Activated CD4-positive, alpha-beta T cell treated with anti-CD3 and anti-CD28 coated beads, Interleukin-2, amount 50 U/mL, for 24 hours (primary cell): Measurements from ENCODE around the gene ILKAP.
"Not testable (repeated sequence)": the region's sequence is repeated elsewhere in the genome, so short reads cannot be mapped to it uniquely, and the experiment has no call there.

Experiments used
- DNase-seq, 2 donors: peaks; one replicate each; pipeline ENCODE4 v3.0.0-alpha.2; 2020; ENCODE audit warnings: low read depth in 1 of 2, low spot score in 1 of 2

The ILKAP gene

GRCh38 chr2:238202326-238203093, 985 bp downstream of the ILKAP start:
- DNase-seq, result no peak

DNA sequence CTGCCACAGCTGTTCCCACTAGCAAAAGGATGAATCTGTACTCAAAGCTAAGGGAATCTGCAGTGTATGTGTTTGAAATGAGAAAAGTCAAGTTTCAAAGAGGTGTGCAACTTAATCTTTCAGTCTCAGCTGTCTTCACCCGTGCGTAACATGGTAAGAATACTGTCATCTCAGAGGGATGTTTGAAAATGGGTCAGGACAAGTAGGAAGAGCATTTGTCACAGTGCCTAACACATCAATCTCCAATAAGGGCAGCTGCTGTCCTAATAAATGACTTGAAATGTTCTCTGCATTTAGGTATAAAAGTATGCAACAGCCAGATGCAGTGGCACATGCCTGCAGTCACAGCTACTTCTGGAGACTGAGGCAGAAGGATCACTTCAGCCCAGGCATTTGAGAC, 13.1 kb downstream of the ILKAP start:
- no peak for DNase-seq

DNA sequence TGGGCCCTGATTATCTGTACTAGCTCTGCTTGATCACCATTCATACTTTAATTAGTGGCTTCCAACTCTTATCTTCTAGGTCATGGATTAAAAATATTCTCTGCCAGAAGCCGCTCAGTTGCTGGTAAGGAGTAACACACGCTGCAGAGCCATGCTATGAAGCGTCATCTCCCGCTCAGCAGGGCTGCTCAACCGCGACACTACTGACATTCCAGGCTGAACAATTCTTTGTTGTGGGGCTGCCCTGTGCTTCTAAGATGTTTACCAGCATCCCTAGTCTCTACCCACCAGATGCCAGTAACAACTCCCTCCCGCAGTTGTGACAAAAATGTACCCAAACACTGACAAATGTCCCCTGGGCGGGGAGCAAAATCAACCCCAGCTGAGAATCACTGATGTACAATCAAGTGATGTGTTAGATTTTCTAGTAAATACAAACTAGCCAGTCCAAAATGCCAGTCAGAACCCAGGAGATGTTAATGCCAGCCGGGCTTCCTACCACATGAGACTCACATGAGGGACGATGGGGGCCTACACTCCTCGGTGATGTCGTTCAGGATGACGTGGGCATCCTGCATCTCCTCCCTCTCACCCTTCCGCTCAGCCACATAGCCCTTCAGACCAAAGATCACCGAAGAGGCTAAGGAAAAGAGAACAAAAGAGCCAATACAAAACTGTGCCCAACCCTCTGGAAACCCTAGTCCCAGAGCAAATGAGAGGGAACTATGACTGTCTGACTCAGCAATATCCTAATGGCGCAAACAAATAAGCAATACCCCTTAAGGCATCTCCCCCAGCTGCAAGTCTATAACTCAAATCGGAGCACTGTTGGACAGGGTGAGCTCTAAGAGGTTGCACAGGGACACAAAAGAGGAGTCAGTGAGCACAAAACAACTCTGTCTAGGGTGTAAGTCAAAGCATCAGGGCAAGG, 15.6 kb downstream of the ILKAP start:
- DNase-seq, result no peak

GRCh38 chr2:238183821-238184220, 19.7 kb downstream of the ILKAP start:
- no peak for DNase-seq

GRCh38 chr2:238182362-238182761, 21.1 kb downstream of the ILKAP start:
- no peak for DNase-seq

- DNase-seq, result no peak
Measured at GRCh38 chr2:238180554-238180953, 22.9 kb downstream of the ILKAP start.

DNA sequence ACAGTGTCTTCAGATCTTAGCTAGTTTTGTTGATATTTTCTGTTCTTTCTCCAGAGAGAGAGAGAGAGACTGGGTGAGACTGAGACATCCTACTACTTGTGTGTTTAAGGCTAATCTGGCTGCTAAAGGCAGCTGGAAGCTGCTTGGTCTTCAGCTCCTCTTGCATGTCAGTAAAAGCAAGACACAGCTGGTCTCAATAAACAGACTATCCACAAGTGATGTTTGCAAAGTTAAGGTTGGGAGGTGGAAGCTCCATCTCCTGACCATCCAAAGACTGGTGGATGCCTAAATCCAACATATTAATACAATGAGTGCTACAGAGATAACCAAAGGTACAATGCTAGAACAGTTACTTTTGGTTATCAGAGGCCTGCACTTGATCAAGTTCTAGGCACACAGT, 26.9 kb downstream of the ILKAP start:
- DNase-seq, result no peak

DNA sequence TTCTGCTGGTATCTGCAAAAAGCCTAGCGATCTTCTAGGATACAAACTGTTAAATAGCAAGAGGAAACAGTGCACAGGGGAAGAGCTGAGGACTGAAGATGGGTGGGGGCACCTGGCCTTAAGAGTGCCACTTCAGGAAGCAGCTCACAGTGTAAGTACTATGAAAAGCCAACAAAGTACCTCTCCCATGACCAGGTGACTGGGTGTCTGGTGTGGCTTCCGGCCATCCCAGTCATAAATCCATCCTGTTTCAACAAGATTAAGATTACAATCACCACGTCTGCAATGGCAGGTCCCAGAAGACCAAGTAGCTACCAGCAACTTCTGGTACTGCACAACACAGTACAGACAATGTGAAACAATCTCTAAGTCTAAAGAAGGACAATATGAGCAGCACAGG, 28.8 kb downstream of the ILKAP start:
- no peak for DNase-seq

DNA sequence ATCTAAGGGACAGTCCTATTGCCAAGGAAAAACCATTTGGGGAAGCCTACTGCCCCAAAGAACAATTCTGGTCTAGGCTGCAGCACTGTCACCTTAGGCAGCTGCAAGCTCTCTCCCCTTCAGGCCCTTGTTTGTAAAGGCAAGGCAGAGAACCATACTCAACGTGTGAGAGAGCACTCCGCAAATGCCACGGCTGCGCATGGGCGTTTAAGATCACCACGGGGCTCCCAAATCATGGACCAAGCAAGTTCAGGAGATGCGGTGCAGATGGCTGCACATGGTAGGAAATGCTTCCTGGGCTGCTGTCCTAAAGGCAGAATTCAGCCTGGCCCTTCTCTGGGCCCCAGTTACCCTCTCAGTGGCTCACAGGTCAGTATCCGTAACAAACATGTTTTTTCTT, 29.2 kb downstream of the ILKAP start:
- DNase-seq, result no peak

DNA sequence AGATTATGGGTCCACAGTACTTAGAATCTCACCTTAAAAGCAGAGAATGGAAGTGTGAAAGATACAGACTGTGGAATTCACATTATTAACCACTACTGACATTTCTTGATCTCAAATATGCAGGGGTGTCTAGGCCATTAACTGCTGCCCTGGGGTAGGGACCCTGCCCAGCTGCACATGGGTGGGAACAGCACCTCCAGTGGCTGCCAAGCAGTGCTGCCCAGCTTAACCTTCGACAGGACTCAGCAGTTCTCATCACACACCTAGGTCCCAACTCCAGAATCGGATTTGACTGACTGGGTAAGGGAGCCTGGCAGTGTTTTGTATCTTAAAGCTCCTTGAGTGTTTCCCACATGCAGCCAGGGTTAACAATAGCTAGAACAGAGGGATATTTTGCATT, 29.8 kb downstream of the ILKAP start:
- no peak for DNase-seq

- no peak for DNase-seq
Measured at GRCh38 chr2:238172439-238172838, 31.1 kb downstream of the ILKAP start.

DNA sequence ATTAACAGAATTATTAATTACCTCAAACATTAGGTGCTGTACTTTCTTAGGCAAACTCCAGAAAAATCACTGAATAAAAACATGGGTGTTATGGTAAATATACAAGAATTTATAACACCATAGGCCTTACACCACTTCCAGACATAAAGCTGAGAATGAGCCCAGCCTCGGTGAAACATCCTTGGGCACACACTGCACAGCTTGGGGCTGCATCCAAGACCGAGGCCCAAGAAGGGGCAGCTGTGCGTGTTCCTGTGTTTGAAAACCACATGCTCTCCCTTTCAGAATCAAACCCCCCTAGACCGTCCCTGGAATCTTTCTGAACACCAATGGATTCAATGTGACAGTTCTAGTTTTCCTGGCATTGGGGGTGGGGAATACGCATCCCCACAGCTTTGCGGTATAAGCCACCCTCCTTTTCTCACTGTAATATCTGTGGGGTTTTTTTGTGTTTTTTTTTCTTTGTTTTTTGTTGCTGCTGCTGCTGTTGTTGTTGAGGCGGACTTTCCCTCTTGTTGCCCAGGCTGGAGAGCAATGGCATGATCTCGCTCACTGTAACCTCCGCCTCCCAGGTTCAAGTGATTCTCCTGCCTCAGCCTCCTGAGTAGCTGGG, 31.8 kb downstream of the ILKAP start:
- DNase-seq, result no peak

GRCh38 chr2:238171072-238171431, 32.4 kb downstream of the ILKAP start:
- not testable (repeated sequence) for DNase-seq

DNA sequence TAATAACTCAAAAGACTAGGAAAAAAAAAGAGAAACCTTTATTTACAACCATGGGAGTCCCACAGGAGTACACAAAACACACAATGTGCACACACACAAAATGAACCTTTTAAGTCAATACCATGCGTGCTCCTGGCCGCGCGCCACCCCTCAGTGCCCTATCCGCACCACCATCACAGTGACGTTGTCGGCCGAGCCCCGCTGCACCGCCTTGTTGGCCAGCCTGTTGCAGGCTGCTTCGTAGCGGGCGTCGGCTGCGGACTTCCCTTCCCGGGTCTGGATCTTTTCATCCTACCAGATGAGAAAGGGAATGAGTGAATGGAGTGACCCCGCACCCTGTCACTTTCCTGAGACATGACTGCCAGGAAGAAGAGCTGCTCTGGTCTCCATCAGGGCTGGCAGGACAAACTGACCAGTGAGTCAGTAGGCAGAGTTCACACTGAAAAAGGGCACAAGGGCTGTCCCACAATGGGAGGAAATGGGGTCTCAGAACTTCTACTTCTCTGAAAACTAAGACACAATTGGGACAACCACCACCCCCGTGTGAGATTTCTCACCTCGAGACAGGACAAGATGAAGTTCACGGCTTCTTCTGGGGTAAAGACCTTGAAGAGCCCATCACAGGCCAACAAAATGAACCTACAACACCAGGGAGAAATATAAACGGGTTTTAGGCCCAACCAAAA, 33.0 kb downstream of the ILKAP start:
- no peak for DNase-seq

DNA sequence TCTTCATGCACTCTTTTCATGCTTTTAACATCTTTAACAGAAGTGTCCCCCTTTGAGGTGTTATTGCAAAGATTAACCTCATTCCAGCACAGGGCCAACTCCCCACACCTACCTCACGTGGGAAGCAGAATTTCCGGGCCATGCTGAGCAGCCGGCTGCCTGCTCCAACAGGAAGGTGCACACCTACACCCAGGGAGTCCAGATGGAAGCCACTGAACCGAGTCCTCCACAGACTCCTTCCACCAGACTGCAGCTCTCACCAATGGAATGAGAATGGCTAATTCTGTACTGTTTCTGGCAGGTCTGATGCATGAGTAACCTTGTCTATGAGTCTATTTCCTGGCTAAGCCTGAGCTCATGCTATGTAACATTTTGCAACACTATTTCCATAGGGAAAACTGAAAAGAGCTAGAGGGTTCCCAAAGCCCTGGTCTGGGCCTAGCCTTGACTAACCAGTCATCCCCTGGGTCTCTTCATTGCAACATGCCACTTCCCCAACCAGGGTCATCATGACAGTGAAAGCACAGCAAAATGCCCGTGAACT, 33.7 kb downstream of the ILKAP start:
- no peak for DNase-seq

DNA sequence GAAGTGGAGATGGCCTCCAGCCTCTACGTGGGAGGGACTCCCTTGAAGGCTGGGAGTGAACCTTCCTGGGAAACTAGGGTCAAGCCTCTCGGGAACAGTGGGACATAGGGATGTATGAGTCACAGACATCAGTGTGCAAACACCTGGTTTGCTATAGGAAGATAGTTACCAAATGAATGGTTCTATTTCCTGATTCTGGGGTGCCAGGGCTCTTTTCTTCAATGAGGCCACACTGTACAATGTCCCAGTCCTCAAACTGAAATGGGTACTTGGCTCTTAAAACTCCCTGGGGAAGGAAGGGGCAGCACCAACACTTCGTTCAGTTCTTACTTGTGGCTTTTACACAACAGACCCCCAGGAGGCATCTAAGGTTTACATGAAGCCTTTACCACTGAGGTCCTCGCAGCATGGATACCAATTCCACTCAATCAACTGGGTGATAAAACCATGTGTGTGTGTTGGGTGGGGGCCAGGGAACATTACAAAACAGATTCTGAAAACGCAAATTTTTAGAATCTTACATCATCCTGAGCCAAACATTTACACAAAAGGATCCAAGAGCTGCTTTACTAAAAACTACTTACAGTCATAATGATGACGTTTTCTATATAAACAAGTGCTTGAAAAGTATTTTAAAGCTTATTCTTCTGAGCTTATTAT, 34.3 kb downstream of the ILKAP start:
- no peak for DNase-seq

- no peak for DNase-seq
Measured at GRCh38 chr2:238168196-238169047, 35.1 kb downstream of the ILKAP start.

- DNase-seq, result no peak
Measured at GRCh38 chr2:238167761-238168160, 35.7 kb downstream of the ILKAP start.

DNA sequence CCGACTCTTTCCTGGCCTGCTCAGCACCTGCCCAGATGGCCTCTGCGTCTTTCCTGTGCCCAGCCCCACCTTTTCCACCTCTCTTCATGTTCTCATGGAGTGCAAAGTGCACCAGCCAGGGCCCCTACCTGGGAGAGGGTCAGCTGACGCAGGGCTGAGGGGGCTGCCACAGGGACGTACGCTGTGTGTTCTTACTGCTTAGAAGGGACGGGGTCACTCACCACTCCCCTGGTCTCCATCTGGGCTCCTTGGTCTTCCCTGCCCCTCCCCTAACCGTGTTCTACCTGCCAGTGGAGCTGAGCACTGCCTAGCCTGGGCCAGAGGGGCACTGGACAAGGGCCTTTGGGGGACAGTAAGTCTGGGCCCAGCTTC, 36.2 kb downstream of the ILKAP start:
- no peak for DNase-seq
